Adrenal gland (tissue), 12 donors: ENCODE data around the gene TGFB1. TPM values are rescaled to one million over a fixed set of nuclear protein-coding genes. Genes with fewer than 3 reads are reported as not detected.

Source experiments
- DNase-seq, 7 donors: peaks; one replicate each; pipeline ENCODE4 v3.0.0-alpha.2; 2019 to 2020
- H3K27ac ChIP-seq, 5 donors: fragments of 200-600 bp; sonication (generic) in 4 of 5; 1 replicate in 3 of 5; 2 replicates in 2 of 5; pipeline versions ENCODE4 v1.5.1 to v1.8.0; 2016 to 2020; ENCODE audit warnings: mild to moderate bottlenecking in 1 of 5
- H3K27me3 ChIP-seq: fragments of 200-600 bp; 2 replicates; pipeline ENCODE4 v1.8.0; 2021
- H3K36me3 ChIP-seq, 2 donors: fragments of 200-600 bp; replicated peaks in 1 of 2; 1 replicate in 1 of 2; 2 replicates in 1 of 2; pipeline versions ENCODE4 v1.5.1 to v1.8.0; 2018 to 2022
- H3K4me1 ChIP-seq, 2 donors: fragments of 200-600 bp; replicated peaks in 1 of 2; 1 replicate in 1 of 2; 2 replicates in 1 of 2; pipeline versions ENCODE4 v1.5.1 to v1.8.0; 2018 to 2021
- H3K4me3 ChIP-seq, 4 donors: fragments of 200-600 bp; sonication (generic) in 3 of 4; one replicate each; pipeline ENCODE4 v1.5.1; 2016 to 2018
- H3K9me3 ChIP-seq, 3 donors: fragments of 200-600 bp; sonication (generic) in 1 of 3; replicated peaks in 1 of 3; 1 replicate in 2 of 3; 2 replicates in 1 of 3; pipeline versions ENCODE4 v1.5.1 to v1.8.0; 2016 to 2021
- POLR2A ChIP-seq, 2 donors: fragments of 450-650 bp; IDR thresholded peaks; one replicate each; pipeline ENCODE4 v1.6.1; 2017; ENCODE audit warnings: antibody characterized with exemption in 2 of 2, mild to moderate bottlenecking in 2 of 2, moderate library complexity in 1 of 2
- WGBS, 4 donors: extraction: QIAGEN DNeasy Blood & Tissue Kit in 2 of 4; methylation state at CpG; one replicate each; pipeline versions ENCODE4 v1.1.5 to v1.1.7; 2013 to 2017; 5-methylcytosine and 5-hydroxymethylcytosine counted together
- intact Hi-C, 2 donors: fragments of 100-400 bp; cut with DNase I; formaldehyde crosslinking; loops; one replicate each; pipeline versions ENCODE4 v1.14.1 to v1.15.0; 2022 to 2023
- polyA plus RNA-seq, 3 donors: library from polyadenylated mRNA; stranded (reverse); fragments of 200-250 nt in 2 of 3; fragments of 350-450 nt in 1 of 3; fragmentation: Illumina TruSeq in 1 of 3; extraction: RNeasy Lipid Tissue Mini Kit (QIAGEN cat#74804) in 1 of 3; gene quantifications; one replicate each; pipeline ENCODE4 v1.2.3, GENCODE V29; 2013 to 2014
- total RNA-seq, 9 donors: library from RNA; depleted of rRNA in 4 of 9; stranded (reverse); fragments of >200 nt in 4 of 9; fragments of 120-200 nt in 1 of 9; fragmentation: NEBNext Ultra II Directional in 1 of 9; extraction: Animal tissue kit (Norgen Biotek cat#: 25700) in 1 of 9; gene quantifications; one replicate each; pipeline versions ENCODE4 v1.1.0 to v1.2.4, GENCODE V29; 2013 to 2023
- TF ChIP-seq, protein P1 (sequence below), 6 experiments: fragments of 450-650 bp in 4 of 6; fragments of 200-600 bp in 2 of 6; sonication (generic) in 1 of 6; IDR thresholded peaks; 1 replicate in 5 of 6; 2 replicates in 1 of 6; pipeline versions ENCODE4 v1.5.1 to v1.8.0; 2016 to 2021; ENCODE audit warnings: antibody characterized with exemption in 6 of 6, mild to moderate bottlenecking in 2 of 6, moderate library complexity in 1 of 6
- donor health status: healthy with polysubstance abuse.
- donor health status: Bipolar disorder and iron deficiency.
- donor health status: DM: yes; HTN: yes; CAD: no.
- donor health status: DM: no; HTN: no; CAD: no.
- donor health status: DM: no; HTN: no; CAD: no.
- donor health status: DM: yes; HTN: yes; CAD: no.

TGFB1 gene
- total and polyA plus RNA-seq, 12 donors, result 1.6 to 75.9 (median 35.7) TPM

DNA sequence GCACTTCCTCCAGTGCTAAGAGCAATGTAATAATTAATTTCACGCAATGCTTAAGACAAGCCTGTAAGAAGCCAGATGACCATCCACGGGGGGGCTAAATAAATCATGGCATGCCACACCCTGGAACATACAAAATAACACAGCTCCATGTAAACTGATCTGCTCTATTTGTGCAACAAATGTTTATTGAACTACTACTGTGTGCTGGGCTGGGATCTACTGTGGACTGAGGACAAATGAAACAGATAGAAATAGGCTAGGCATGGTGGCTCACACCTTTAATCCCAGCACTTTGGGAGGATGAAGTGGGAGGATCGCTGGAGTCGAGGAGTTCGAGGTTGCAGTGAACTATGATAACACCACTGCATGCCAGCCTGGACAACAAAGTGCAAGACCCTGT is 21.3 kb downstream of the TGFB1 start:
- H3K27me3 ChIP-seq, result no peaks in the 10 kb centered on the region
- WGBS, 4 donors, result 86 to 94% (median 88%) methylated on average over 5 of the region's 5 CpGs
- H3K4me3 ChIP-seq, result no peak overlapping the region
- no peak overlapping the region for H3K27ac ChIP-seq
- TF ChIP-seq, protein P1, sequence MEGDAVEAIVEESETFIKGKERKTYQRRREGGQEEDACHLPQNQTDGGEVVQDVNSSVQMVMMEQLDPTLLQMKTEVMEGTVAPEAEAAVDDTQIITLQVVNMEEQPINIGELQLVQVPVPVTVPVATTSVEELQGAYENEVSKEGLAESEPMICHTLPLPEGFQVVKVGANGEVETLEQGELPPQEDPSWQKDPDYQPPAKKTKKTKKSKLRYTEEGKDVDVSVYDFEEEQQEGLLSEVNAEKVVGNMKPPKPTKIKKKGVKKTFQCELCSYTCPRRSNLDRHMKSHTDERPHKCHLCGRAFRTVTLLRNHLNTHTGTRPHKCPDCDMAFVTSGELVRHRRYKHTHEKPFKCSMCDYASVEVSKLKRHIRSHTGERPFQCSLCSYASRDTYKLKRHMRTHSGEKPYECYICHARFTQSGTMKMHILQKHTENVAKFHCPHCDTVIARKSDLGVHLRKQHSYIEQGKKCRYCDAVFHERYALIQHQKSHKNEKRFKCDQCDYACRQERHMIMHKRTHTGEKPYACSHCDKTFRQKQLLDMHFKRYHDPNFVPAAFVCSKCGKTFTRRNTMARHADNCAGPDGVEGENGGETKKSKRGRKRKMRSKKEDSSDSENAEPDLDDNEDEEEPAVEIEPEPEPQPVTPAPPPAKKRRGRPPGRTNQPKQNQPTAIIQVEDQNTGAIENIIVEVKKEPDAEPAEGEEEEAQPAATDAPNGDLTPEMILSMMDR (IDR thresholded peaks at IDR 0.05), result no peak
- TF ChIP-seq POLR2A (IDR thresholded peaks at IDR 0.05), result no peak
- no peaks in the 10 kb centered on the region for H3K9me3 ChIP-seq
- peaks cover 0 to 28% of the 10 kb centered on the region in 2 donors for H3K36me3 ChIP-seq
- H3K4me1 ChIP-seq, result peaks cover 0 to 3% of the 10 kb centered on the region in 2 donors
- intact Hi-C loops, result no loop called here
- no peak for DNase-seq

GRCh38 chr19:41332000-41332399 is 21.7 kb downstream of the TGFB1 start:
- H3K4me1 ChIP-seq, result peaks cover 0 to 8% of the 10 kb centered on the region in 2 donors
- H3K4me3 ChIP-seq, result no peak overlapping the region
- no peak for TF ChIP-seq POLR2A (IDR thresholded peaks at IDR 0.05)
- TF ChIP-seq, protein P1 (IDR thresholded peaks at IDR 0.05), result no peak
- H3K27ac ChIP-seq, result no peak overlapping the region
- WGBS, 4 donors, result 90 to 96% (median 93%) methylated on average over 15 to 16 of the region's 16 CpGs
- no peak for DNase-seq
- H3K36me3 ChIP-seq, result peaks cover 0 to 28% of the 10 kb centered on the region in 2 donors
- H3K9me3 ChIP-seq, result no peaks in the 10 kb centered on the region
- no peaks in the 10 kb centered on the region for H3K27me3 ChIP-seq
- intact Hi-C loops, result no loop called here

DNA sequence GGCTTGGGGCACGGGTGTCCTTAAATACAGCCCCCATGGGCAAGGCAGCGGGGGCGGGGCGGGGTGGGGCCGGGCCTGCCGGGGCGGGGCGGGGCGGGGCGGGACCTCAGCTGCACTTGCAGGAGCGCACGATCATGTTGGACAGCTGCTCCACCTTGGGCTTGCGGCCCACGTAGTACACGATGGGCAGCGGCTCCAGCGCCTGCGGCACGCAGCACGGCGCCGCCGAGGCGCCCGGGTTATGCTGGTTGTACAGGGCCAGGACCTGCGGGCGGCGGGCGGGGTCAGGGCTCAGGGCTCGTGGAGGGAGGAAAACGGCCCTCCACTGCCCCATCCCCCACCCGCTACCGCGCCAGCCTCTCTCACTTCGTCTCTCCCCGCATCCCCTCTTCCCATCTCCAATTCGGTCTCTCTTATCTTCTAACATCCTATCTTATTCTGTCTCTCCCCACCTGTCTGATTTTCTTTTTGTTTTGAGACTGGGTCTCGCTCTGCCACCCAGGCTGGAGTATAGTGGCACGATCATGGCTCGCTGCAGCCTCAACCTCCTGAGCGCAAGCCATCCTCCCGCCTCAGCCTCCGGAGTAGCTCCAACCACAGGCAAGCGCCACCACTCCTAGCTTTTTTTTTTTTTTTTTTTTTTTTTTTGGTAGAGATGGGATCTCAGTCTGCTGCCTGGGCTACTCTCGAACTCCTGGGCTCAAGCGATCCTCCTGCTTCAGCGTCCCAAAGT is 22.6 kb downstream of the TGFB1 start:
- no peak for DNase-seq
- WGBS, 4 donors, result 73 to 87% (median 77%) methylated on average over 29 to 47 of the region's 47 CpGs
- intact Hi-C loops, result no loop called here
- Histone ChIP-seq H3K27me3 (no peaks in the 10 kb centered on the region), H3K36me3 (peaks cover 0 to 28% of the 10 kb centered on the region in 2 donors), H3K9me3 (no peaks in the 10 kb centered on the region), H3K4me1 (peaks cover 0 to 17% of the 10 kb centered on the region in 2 donors), H3K27ac (no peak overlapping the region), H3K4me3 (no peak overlapping the region)
- TF ChIP-seq, protein P1 (IDR thresholded peaks at IDR 0.05), result no peak
- TF ChIP-seq POLR2A (IDR thresholded peaks at IDR 0.05), result no peak

DNA sequence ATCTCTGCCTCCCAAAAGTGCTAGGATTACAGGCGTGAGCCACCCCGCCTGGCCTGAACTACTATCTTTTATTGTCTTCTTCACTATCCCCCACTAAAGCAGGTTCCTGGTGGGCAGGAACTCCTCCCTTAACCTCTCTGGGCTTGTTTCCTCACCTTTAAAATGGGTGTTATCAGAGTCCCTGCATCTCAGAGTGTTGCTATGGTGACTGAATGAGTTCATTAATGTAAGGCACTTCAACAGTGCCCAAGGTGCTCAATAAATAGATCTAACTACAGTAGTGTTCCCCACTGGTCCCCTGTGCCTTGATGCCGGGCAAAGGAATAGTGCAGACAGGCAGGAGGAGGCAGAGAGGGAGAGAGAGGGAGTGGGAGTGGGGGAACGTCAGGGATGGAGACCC is 23.2 kb downstream of the TGFB1 start:
- Histone ChIP-seq H3K27me3 (no peaks in the 10 kb centered on the region), H3K27ac (no peak overlapping the region), H3K9me3 (no peaks in the 10 kb centered on the region), H3K4me1 (peaks cover 4 to 23% of the 10 kb centered on the region in 2 donors), H3K4me3 (no peak overlapping the region), H3K36me3 (peaks cover 0 to 28% of the 10 kb centered on the region in 2 donors)
- 76 to 93% (median 86%) methylated on average over 4 of the region's 4 CpGs for WGBS, 4 donors
- intact Hi-C loops, result no loop called here
- DNase-seq, result no peak
- TF ChIP-seq, protein P1 (IDR thresholded peaks at IDR 0.05), result no peak
- TF ChIP-seq POLR2A (IDR thresholded peaks at IDR 0.05), result no peak
